GM19025 (cell line): ENCODE measurements around the gene NKAIN1.

Source experiments
- ATAC-seq: cut with Tn5 transposase; IDR thresholded peaks from one replicate; pipeline ENCODE4 v1.9.1; 2021; ENCODE audit warnings: mild to moderate bottlenecking, low read depth, moderate library complexity; ENCODE audit not compliant: unreplicated experiment

NKAIN1 gene

DNA sequence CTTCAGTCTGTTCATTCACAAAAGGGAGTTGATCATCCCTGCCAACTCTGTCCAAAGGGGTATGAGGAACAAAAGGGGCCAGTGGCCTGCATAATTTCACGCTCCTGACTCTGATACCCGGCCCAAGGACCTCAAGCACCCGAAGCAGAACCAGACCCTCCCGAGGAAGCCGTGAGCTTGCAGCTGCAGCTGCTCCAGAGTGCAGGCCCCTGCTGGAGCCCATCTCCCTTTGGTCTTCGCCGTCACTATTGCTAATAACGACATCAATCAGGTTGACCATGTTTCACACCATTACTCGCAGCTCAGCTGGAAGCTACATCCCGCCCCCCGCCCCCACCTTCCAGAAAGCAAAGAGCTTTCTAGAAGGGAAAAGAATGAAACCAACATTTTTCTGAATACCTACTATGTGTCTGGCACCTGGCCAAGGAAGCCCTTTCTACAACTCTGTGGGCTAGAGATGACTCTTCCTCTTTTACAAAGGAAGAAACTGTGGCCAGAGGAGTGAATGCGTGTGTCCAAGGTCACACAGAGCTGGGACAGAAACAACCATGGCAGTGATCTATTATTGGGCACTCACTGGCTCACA lies 5.5 kb downstream of the NKAIN1 start:
- no peak for ATAC-seq

DNA sequence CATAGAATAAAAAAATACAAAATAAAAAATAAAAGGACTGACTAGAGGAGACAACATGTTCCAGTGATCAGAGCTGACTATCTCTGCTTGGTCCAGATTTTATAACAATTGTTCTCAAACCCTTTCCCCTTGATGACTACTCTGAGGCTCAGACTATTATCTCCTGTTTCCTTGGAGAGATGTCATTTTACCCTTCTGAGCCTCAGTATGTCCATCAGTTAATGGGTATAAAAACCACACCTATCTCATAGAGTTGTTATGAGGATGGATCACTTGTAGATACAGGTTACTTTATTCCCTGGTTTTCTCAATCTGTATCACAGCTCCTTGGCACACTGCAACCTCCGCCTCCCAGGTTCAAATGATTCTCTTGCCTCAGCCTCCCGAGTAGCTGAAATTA lies 7.0 kb downstream of the NKAIN1 start:
- no peak for ATAC-seq

DNA sequence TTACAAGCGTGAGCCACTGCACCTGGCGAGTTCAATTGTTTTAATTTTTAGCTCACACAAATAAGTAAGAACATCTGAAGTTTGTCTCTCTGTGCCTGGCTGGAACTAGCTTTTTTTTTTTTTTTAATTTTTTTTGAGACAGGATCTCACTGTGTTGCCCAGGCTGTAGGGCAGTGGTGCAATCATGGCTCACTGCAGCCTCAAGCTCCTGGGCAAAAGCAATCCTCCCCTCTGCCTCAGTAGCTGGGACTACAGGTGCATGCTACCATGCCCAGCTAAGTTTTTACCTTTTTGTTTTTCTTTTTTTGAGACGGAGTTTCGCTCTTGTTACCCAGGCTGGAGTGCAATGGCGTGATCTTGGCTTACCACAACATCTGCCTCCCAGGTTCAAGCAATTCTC lies 7.9 kb downstream of the NKAIN1 start:
- no peak for ATAC-seq

GRCh38 chr1:31230378-31230777 lies 9.3 kb downstream of the NKAIN1 start:
- no peak for ATAC-seq

DNA sequence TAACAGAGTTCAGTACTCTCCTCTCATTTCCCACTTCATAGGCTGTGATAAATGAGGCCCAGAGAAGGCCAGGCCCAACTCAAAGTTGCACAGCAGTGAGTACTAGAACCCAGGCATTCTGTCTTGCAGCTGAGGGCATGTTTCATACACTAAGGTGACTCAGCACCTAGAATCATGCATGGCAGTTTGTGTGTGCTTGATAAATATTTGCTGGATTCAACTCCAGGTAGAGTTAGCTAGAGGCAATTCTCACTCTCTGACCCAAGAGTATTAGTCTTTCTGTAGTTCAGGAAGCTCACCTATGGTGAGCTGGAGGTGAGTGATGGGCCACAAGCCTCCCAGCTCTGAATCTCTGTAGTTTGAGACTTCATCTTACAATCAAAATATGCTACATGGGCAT lies 10.7 kb downstream of the NKAIN1 start:
- ATAC-seq, result no peak

GRCh38 chr1:31227891-31228568 lies 11.7 kb downstream of the NKAIN1 start:
- ATAC-seq, result no peak

- ATAC-seq, result no peak
Observed at GRCh38 chr1:31224068-31224467, 15.6 kb downstream of the NKAIN1 start.

- no peak for ATAC-seq
Observed at GRCh38 chr1:31222176-31222575, 17.5 kb downstream of the NKAIN1 start.

- no peak for ATAC-seq
Observed at GRCh38 chr1:31221072-31221471, 18.6 kb downstream of the NKAIN1 start.

- no peak for ATAC-seq
Observed at GRCh38 chr1:31219489-31219888, 20.2 kb downstream of the NKAIN1 start.

DNA sequence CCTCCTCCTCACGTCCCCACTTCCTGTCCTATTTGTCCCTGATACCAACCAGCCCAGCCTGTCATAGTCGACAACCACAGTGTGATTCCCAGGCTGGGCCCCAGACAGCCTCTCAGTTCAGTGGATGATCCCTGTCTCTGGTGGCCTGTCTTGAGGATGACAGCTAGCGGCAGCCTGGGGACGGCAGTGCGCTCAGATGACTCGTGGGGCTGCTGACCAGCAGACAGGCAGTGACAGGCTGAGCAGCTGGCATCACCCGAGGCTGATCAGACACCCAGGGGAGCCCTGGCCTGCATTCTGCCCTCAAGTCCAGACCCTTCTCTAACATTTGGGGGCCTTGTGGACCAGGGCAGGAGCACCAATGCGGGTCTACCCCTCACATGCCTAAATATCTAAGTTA lies 21.0 kb downstream of the NKAIN1 start:
- no peak for ATAC-seq

DNA sequence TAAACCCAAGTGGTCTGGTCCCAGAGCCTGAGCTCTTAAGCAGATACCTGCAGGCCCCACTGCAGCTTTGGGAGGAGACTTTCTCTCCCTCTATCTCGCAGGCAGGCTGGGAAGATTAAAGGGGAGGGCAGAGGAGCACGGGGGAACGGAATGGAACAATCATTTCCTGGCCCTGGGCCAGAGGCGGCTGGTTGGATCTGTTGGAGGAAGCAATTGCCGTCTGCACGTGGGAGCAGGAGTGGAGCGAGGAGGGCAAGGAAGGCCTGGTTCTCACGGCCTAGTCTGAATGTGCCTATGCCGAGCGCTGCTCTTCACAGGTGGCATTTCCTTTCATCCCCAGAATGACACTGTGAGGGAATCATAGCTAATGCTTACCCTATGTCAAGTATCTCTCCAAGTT lies 23.7 kb downstream of the NKAIN1 start:
- ATAC-seq, result no peak

- no peak for ATAC-seq
Observed at GRCh38 chr1:31215065-31215570, 24.6 kb downstream of the NKAIN1 start.

DNA sequence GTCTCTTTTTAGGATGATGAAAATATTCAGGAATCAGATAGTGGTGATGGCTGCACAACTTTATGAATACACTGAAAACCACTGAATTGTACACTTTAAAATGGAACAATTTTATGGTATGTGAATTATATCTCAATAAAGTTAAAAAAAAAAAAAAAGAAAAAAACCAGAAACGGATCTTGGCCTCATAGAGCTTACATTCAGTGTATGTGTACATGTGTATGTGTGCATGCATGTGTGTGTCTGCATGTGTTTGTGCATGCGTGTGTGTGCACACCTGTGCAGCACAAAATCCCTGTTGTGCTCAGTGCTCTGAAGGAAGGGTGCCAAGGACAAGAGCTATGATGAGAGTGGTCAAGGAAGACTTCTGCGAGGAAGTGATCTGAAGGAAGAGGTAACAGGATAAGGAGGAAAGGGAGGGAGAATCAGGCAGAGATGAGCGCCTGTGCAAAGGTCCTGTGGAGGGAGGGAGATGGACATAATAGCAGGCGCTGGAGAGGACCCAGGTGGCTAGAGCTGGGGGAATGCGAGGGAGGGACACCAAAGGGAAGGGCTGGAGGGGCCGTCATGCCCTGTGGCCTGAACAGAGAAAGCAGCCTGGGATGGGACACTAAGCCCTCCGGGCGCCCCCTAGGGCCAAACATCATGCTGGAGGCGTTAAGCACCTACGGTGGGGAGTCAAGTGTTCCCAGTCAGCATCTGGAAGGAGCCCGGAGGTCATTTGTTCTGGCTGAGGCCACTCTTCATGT lies 25.2 kb downstream of the NKAIN1 start:
- no peak for ATAC-seq

GRCh38 chr1:31208361-31208945 lies 31.2 kb downstream of the NKAIN1 start:
- ATAC-seq, result no peak

- no peak for ATAC-seq
Observed at GRCh38 chr1:31207569-31207968, 32.1 kb downstream of the NKAIN1 start.

DNA sequence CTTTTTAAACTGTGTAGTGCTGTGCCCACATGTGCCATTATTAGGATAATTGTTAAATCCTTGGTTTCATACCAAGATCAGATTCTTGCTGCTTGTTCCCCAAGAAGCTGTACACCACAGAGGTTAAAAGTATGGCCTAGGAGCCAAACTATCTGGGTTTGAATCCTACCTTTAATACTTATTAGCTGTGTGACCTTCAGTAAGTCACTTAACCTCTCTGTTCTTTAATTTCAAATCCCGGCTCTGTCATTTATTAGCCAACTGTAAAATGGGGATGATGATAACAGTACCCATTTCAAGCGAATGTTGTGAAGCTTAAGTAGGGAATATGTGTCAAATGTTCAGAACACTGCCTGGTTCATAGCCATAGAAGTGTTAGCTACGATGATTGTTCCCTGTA lies 32.6 kb downstream of the NKAIN1 start:
- ATAC-seq, result no peak

- no peak for ATAC-seq
Observed at GRCh38 chr1:31203215-31203614, 36.5 kb downstream of the NKAIN1 start.

GRCh38 chr1:31201931-31202360 lies 37.7 kb downstream of the NKAIN1 start:
- no peak for ATAC-seq

DNA sequence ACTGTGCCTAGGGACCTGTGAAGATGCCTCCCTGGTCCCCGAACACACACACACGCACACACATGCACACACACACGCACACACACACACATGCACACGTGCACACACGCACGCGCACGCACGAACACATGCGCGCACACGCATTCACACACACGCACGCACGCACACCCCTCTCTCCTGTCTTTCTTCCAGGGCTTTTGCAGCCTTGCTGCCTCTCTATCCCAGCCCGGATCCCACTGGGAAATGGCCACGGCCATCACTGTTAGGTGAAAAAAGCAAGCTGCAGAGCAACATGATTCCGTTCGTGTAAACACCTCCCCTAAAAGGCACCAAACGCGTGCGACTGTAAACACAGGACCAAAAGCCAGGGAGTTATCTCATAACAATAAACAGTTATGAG lies 39.7 kb downstream of the NKAIN1 start:
- no peak for ATAC-seq

DNA sequence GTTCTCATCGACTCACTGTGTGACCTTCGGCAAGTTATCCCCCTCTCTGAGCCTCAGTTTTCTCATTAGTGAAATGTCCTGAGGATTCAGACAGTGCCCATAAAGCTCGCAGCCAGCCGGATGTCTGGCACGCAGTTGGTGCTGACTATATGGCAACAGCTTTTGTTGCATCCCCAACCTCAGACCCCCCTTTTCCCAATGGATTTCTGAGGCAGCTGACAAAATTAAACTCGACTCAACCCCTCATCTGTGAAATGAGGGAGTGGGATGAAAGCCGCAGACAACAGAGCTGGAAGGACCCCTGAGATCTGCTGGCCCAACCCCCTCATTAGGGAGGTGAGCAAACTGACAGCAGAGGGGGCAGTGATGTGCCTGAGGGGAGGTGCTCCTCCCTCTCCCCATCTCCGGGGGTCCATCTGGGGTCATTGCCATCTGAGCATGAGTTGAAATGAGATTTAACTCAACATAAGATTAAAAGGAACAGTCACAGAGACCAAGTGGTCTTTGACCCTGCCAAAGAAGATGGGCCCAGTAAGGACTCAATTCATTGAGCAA lies 40.4 kb downstream of the NKAIN1 start:
- no peak for ATAC-seq
